Adrenal gland (tissue), 12 donors: ENCODE results near the gene FAM186B. TPM values are rescaled to one million over a fixed set of nuclear protein-coding genes. Genes with fewer than 3 reads are reported as not detected.

ENCODE experiments used
- DNase-seq, 7 donors: peaks; one replicate each; pipeline ENCODE4 v3.0.0-alpha.2; 2019 to 2020
- H3K27ac ChIP-seq, 5 donors: fragments of 200-600 bp; sonication (generic) in 4 of 5; 1 replicate in 3 of 5; 2 replicates in 2 of 5; pipeline versions ENCODE4 v1.5.1 to v1.8.0; 2016 to 2020; ENCODE audit warnings: mild to moderate bottlenecking in 1 of 5
- H3K27me3 ChIP-seq: fragments of 200-600 bp; 2 replicates; pipeline ENCODE4 v1.8.0; 2021
- H3K36me3 ChIP-seq, 2 donors: fragments of 200-600 bp; replicated peaks in 1 of 2; 1 replicate in 1 of 2; 2 replicates in 1 of 2; pipeline versions ENCODE4 v1.5.1 to v1.8.0; 2018 to 2022
- H3K4me1 ChIP-seq, 2 donors: fragments of 200-600 bp; replicated peaks in 1 of 2; 1 replicate in 1 of 2; 2 replicates in 1 of 2; pipeline versions ENCODE4 v1.5.1 to v1.8.0; 2018 to 2021
- H3K4me3 ChIP-seq, 4 donors: fragments of 200-600 bp; sonication (generic) in 3 of 4; one replicate each; pipeline ENCODE4 v1.5.1; 2016 to 2018
- H3K9me3 ChIP-seq, 3 donors: fragments of 200-600 bp; sonication (generic) in 1 of 3; replicated peaks in 1 of 3; 1 replicate in 2 of 3; 2 replicates in 1 of 3; pipeline versions ENCODE4 v1.5.1 to v1.8.0; 2016 to 2021
- POLR2A ChIP-seq, 2 donors: fragments of 450-650 bp; IDR thresholded peaks; one replicate each; pipeline ENCODE4 v1.6.1; 2017; ENCODE audit warnings: antibody characterized with exemption in 2 of 2, mild to moderate bottlenecking in 2 of 2, moderate library complexity in 1 of 2
- WGBS, 4 donors: extraction: QIAGEN DNeasy Blood & Tissue Kit in 2 of 4; methylation state at CpG; one replicate each; pipeline versions ENCODE4 v1.1.5 to v1.1.7; 2013 to 2017; 5-methylcytosine and 5-hydroxymethylcytosine counted together
- intact Hi-C, 2 donors: fragments of 100-400 bp; cut with DNase I; formaldehyde crosslinking; loops; one replicate each; pipeline versions ENCODE4 v1.14.1 to v1.15.0; 2022 to 2023
- polyA plus RNA-seq, 3 donors: library from polyadenylated mRNA; stranded (reverse); fragments of 200-250 nt in 2 of 3; fragments of 350-450 nt in 1 of 3; fragmentation: Illumina TruSeq in 1 of 3; extraction: RNeasy Lipid Tissue Mini Kit (QIAGEN cat#74804) in 1 of 3; gene quantifications; one replicate each; pipeline ENCODE4 v1.2.3, GENCODE V29; 2013 to 2014
- total RNA-seq, 9 donors: library from RNA; depleted of rRNA in 4 of 9; stranded (reverse); fragments of >200 nt in 4 of 9; fragments of 120-200 nt in 1 of 9; fragmentation: NEBNext Ultra II Directional in 1 of 9; extraction: Animal tissue kit (Norgen Biotek cat#: 25700) in 1 of 9; gene quantifications; one replicate each; pipeline versions ENCODE4 v1.1.0 to v1.2.4, GENCODE V29; 2013 to 2023
- TF ChIP-seq, protein P1 (sequence below), 6 experiments: fragments of 450-650 bp in 4 of 6; fragments of 200-600 bp in 2 of 6; sonication (generic) in 1 of 6; IDR thresholded peaks; 1 replicate in 5 of 6; 2 replicates in 1 of 6; pipeline versions ENCODE4 v1.5.1 to v1.8.0; 2016 to 2021; ENCODE audit warnings: antibody characterized with exemption in 6 of 6, mild to moderate bottlenecking in 2 of 6, moderate library complexity in 1 of 6
- donor health status: healthy with polysubstance abuse.
- donor health status: Bipolar disorder and iron deficiency.
- donor health status: DM: yes; HTN: yes; CAD: no.
- donor health status: DM: no; HTN: no; CAD: no.
- donor health status: DM: no; HTN: no; CAD: no.
- donor health status: DM: yes; HTN: yes; CAD: no.

The FAM186B gene
- total and polyA plus RNA-seq, 12 donors: 0.29 to 2.3 (median 1.0) TPM; not detected in 1

GRCh38 chr12:49548822-49549648 lies 56.4 kb downstream of the FAM186B start:
- H3K27ac ChIP-seq: no peak overlapping the region
- TF ChIP-seq, protein P1, sequence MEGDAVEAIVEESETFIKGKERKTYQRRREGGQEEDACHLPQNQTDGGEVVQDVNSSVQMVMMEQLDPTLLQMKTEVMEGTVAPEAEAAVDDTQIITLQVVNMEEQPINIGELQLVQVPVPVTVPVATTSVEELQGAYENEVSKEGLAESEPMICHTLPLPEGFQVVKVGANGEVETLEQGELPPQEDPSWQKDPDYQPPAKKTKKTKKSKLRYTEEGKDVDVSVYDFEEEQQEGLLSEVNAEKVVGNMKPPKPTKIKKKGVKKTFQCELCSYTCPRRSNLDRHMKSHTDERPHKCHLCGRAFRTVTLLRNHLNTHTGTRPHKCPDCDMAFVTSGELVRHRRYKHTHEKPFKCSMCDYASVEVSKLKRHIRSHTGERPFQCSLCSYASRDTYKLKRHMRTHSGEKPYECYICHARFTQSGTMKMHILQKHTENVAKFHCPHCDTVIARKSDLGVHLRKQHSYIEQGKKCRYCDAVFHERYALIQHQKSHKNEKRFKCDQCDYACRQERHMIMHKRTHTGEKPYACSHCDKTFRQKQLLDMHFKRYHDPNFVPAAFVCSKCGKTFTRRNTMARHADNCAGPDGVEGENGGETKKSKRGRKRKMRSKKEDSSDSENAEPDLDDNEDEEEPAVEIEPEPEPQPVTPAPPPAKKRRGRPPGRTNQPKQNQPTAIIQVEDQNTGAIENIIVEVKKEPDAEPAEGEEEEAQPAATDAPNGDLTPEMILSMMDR (IDR thresholded peaks at IDR 0.05): peak in 2 of 6 experiments; percentile 27 to 30
- TF ChIP-seq POLR2A (IDR thresholded peaks at IDR 0.05): no peak
- WGBS, 4 donors: 18 to 30% (median 22%) methylated on average over 34 to 70 of the region's 70 CpGs
- peaks cover 7 to 8% of the 10 kb centered on the region in 2 donors for H3K4me1 ChIP-seq
- DNase-seq: no peak
- intact Hi-C loops: no loop called here
- no peaks in the 10 kb centered on the region for H3K9me3 ChIP-seq
- H3K36me3 ChIP-seq: no peaks in the 10 kb centered on the region
- H3K27me3 ChIP-seq: peaks cover 4% of the 10 kb centered on the region
- peak overlapping the region in 1 of 4 donors; percentile 50 for H3K4me3 ChIP-seq

DNA sequence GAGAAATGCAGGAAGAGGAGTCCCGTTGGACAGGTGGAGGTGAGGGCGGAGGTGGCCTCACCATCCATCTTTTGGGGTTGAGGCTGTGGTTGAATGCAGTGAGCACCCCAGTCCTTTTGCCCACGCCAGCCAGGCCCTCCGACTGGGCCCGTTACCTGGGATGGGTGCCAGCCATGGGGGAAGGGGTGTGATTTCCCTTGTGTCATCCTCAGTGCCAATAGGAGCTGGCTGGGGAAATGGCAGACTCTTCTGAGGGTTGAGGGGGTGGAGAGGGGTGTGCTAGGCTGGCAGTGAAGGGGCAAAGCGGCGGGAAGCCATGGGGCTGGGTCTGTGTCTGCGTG lies 57.0 kb downstream of the FAM186B start:
- intact Hi-C loops: no loop called here
- H3K27me3 ChIP-seq: peaks cover 4% of the 10 kb centered on the region
- 30 to 53% (median 45%) methylated on average over 6 to 8 of the region's 8 CpGs for WGBS, 4 donors

DNA sequence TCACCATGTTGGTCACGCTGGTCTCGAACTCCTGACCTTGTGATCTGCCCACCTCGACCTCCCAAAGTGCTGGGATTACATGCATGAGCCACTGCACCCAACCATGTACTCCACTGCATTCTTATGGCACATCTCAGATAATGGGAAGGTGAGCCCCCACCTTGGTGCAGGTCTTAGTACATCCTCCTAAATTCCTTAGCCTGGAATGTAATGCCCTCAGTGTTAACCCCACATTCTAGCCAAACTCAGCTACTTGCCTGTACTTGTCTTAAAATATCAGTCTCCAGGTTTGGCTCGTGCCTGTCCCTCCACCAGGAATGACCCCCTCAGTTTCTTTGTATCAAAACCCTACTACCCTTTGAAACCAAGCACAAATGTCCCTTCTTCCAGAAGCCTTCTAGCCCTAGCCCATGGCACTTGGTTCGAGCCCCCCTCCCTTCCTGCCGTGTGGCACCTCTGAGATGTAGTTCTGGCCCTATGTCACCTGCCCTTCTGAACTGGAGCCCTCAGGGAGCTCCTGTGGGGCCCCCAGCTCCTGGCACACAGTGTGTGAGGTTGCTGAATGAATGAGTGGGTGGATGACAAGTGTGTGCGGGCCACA lies 58.2 kb downstream of the FAM186B start:
- intact Hi-C loops: no loop called here
- WGBS, 4 donors: 76 to 80% (median 78%) methylated on average over 7 of the region's 7 CpGs
- H3K4me3 ChIP-seq: no peak overlapping the region
- H3K9me3 ChIP-seq: no peaks in the 10 kb centered on the region
- TF ChIP-seq, protein P1 (IDR thresholded peaks at IDR 0.05): no peak
- no peak for TF ChIP-seq POLR2A (IDR thresholded peaks at IDR 0.05)
- no peak overlapping the region for H3K27ac ChIP-seq
- H3K4me1 ChIP-seq: peaks cover 7 to 8% of the 10 kb centered on the region in 2 donors
- DNase-seq: no peak
- H3K27me3 ChIP-seq: peaks cover 4% of the 10 kb centered on the region
- no peaks in the 10 kb centered on the region for H3K36me3 ChIP-seq

More for the DNA sequence above, 57.0 kb downstream of the FAM186B start:
- DNase-seq: no peak
- H3K36me3 ChIP-seq: no peaks in the 10 kb centered on the region
- peak overlapping the region in 1 of 4 donors; percentile 50 for H3K4me3 ChIP-seq
- TF ChIP-seq, protein P1 (IDR thresholded peaks at IDR 0.05): no peak
- TF ChIP-seq POLR2A (IDR thresholded peaks at IDR 0.05): no peak
- H3K27ac ChIP-seq: no peak overlapping the region
- no peaks in the 10 kb centered on the region for H3K9me3 ChIP-seq
- H3K4me1 ChIP-seq: peaks cover 7 to 8% of the 10 kb centered on the region in 2 donors

DNA sequence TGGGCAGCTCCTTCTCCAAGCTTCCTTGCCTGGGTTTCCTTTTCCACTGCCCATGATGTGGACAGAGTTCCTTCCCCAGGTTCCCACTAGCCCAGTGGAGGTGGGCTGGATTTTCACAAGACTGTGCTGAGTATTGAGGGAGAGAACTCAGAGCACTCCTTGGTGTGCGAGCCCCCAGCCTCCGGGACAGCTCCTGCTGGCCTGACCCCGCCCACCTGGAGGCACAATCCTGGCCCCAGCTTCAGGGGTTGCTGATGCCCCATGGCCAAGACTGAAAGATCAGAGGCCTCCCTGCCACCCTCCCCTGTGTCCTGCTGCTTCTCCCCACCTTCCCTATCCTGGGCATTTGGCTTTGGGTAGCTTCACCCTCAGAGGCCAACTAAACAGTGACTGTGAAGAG lies 59.0 kb downstream of the FAM186B start:
- TF ChIP-seq, protein P1 (IDR thresholded peaks at IDR 0.05): no peak
- TF ChIP-seq POLR2A (IDR thresholded peaks at IDR 0.05): no peak
- H3K27ac ChIP-seq: no peak overlapping the region
- intact Hi-C loops: no loop called here
- no peaks in the 10 kb centered on the region for H3K9me3 ChIP-seq
- peaks cover 4% of the 10 kb centered on the region for H3K27me3 ChIP-seq
- H3K4me1 ChIP-seq: peaks cover 7 to 8% of the 10 kb centered on the region in 2 donors
- WGBS, 4 donors: 76 to 92% (median 78%) methylated on average over 2 to 3 of the region's 3 CpGs; no CpG with 5 or more reads in 1 of the 4 donors
- no peaks in the 10 kb centered on the region for H3K36me3 ChIP-seq
- no peak overlapping the region for H3K4me3 ChIP-seq
- no peak for DNase-seq
